Endothelial cell of umbilical vein (primary cell): ENCODE results near the gene C7.

ENCODE experiments used
- CTCF ChIP-seq, 2 donors: IDR thresholded peaks; 1 replicate in 1 of 2; 2 replicates in 1 of 2; pipeline ENCODE4 v1.5.1; 2011; ENCODE audit warnings: low read length in 2 of 2, mild to moderate bottlenecking in 2 of 2, moderate library complexity in 2 of 2, control low read depth in 1 of 2, inconsistent platforms in 1 of 2, low read depth in 1 of 2; ENCODE audit not compliant: insufficient read depth in 1 of 2; ENCODE audit errors: extremely low read depth in 1 of 2
- EZH2 ChIP-seq: IDR thresholded peaks from 2 replicates; pipeline ENCODE4 v1.6.1; 2012; ENCODE audit warnings: borderline replicate concordance, low read depth, mild to moderate bottlenecking, moderate library complexity, low read length, inconsistent platforms; ENCODE audit not compliant: severe bottlenecking
- FOS ChIP-seq: IDR thresholded peaks from 2 replicates; pipeline ENCODE4 v1.6.1; 2011; ENCODE audit warnings: mild to moderate bottlenecking, low read length, moderate library complexity, borderline replicate concordance; ENCODE audit not compliant: insufficient read depth
- GATA2 ChIP-seq: IDR thresholded peaks from 2 replicates; pipeline ENCODE4 v1.7.0; 2011; ENCODE audit warnings: low read depth, mild to moderate bottlenecking, moderate library complexity, mixed read lengths, low read length; ENCODE audit not compliant: insufficient read length, insufficient read depth
- JUN ChIP-seq: IDR thresholded peaks from 2 replicates; pipeline ENCODE4 v1.6.1; 2011; ENCODE audit warnings: borderline replicate concordance, low read depth; ENCODE audit not compliant: insufficient read length, insufficient read depth
- MAX ChIP-seq: IDR thresholded peaks from 2 replicates; pipeline ENCODE4 v1.6.1; 2011; ENCODE audit not compliant: insufficient read depth, insufficient read length
- POLR2A ChIP-seq: IDR thresholded peaks from 2 replicates; pipeline ENCODE4 v1.6.1; 2012; ENCODE audit warnings: low read depth, mild to moderate bottlenecking, control low read depth, low read length
- POLR2AphosphoS5 ChIP-seq: IDR thresholded peaks from 2 replicates; pipeline ENCODE4 v1.6.1; 2012; ENCODE audit warnings: low read depth, mild to moderate bottlenecking, control low read depth, low read length, moderate library complexity; ENCODE audit not compliant: insufficient read depth

- no peak for TF ChIP-seq EZH2
- no peak for TF ChIP-seq POLR2A
- TF ChIP-seq POLR2AphosphoS5, result no peak
- TF ChIP-seq CTCF (IDR thresholded peaks at IDR 0.05; ENCODE audit: extremely low read depth in 1 of 2, insufficient read depth in 1 of 2, low read depth in 1 of 2, low read length in 2 of 2), result no peak
- no peak for TF ChIP-seq MAX
- TF ChIP-seq JUN, result no peak
- TF ChIP-seq FOS, result no peak
- no peak for TF ChIP-seq GATA2
Measured at GRCh38 chr5:40939753-40940152, 30.5 kb downstream of the C7 start.
